Adrenal gland (tissue), 5 donors: ENCODE data around the gene TSPAN18.

Experiments
- POLR2A ChIP-seq, 2 donors: fragments of 450-650 bp; IDR thresholded peaks; one replicate each; pipeline ENCODE4 v1.6.1; 2017; ENCODE audit warnings: antibody characterized with exemption in 2 of 2, mild to moderate bottlenecking in 2 of 2, moderate library complexity in 1 of 2
- TF ChIP-seq, protein P1 (sequence below), 6 experiments: fragments of 450-650 bp in 4 of 6; fragments of 200-600 bp in 2 of 6; sonication (generic) in 1 of 6; IDR thresholded peaks; 1 replicate in 5 of 6; 2 replicates in 1 of 6; pipeline versions ENCODE4 v1.5.1 to v1.8.0; 2016 to 2021; ENCODE audit warnings: antibody characterized with exemption in 6 of 6, mild to moderate bottlenecking in 2 of 6, moderate library complexity in 1 of 6
- donor health status: DM: no; HTN: no; CAD: no.

DNA sequence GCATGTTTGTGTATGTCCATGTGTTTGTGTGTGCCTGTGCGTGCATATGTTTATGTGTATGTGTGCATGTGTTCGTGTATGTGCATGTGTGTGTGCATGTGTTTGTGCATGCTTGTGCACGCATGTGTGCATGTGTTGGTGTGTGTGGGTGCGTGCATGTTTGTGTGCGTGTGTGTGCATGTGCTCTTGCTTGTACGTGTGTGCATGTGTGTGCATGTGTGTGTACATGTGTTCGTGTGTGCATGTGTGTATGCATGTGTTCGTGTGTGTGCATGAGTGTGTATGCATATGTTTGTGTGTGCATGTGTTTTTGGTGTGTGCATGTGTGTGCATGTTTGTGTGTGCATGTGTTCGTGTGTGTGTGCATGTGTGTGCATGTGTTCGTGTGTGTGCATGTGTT lies 63.4 kb downstream of the TSPAN18 start:
- no peak for TF ChIP-seq POLR2A (IDR thresholded peaks at IDR 0.05)
- TF ChIP-seq, protein P1, sequence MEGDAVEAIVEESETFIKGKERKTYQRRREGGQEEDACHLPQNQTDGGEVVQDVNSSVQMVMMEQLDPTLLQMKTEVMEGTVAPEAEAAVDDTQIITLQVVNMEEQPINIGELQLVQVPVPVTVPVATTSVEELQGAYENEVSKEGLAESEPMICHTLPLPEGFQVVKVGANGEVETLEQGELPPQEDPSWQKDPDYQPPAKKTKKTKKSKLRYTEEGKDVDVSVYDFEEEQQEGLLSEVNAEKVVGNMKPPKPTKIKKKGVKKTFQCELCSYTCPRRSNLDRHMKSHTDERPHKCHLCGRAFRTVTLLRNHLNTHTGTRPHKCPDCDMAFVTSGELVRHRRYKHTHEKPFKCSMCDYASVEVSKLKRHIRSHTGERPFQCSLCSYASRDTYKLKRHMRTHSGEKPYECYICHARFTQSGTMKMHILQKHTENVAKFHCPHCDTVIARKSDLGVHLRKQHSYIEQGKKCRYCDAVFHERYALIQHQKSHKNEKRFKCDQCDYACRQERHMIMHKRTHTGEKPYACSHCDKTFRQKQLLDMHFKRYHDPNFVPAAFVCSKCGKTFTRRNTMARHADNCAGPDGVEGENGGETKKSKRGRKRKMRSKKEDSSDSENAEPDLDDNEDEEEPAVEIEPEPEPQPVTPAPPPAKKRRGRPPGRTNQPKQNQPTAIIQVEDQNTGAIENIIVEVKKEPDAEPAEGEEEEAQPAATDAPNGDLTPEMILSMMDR (IDR thresholded peaks at IDR 0.05), result no peak
